ENCODE data around the gene RTEL1.

GRCh38 chr20:63680857-63681608 lies 22.9 kb downstream of the RTEL1 start:
- TF ChIP-seq CTCF (IDR thresholded peaks at IDR 0.05) (no peak), TAF1 (IDR thresholded peaks at IDR 0.05; ENCODE audit: borderline replicate concordance, low read depth, low read length) (no peak), ELF1 (IDR thresholded peaks at IDR 0.05) (no peak), POLR2AphosphoS5 (IDR thresholded peaks at IDR 0.05; ENCODE audit: low read depth, low read length) (no peak), ZBTB33 (IDR thresholded peaks at IDR 0.05; ENCODE audit: borderline replicate concordance, low read depth) (no peak), USF1 (IDR thresholded peaks at IDR 0.05; ENCODE audit: borderline replicate concordance, low read depth) (no peak), MAX (IDR thresholded peaks at IDR 0.05; ENCODE audit: low read depth) (no peak), MXI1 (IDR thresholded peaks at IDR 0.05; ENCODE audit: low read depth, low read length) (no peak), NFIC (IDR thresholded peaks at IDR 0.05; ENCODE audit: borderline replicate concordance) (no peak), RAD21 (IDR thresholded peaks at IDR 0.05; ENCODE audit: low read length) (no peak)

Measured in SK-N-SH (cell line).